ENCODE results near the gene LTBP4.
A peak's percentile ranks its signal among the peaks of the same experiment; 100 is the strongest.

LTBP4 gene

GRCh38 chr19:40599331-40599901 is 1.8 kb upstream of the LTBP4 start:
- DNase-seq (ENCODE audit: low spot score), result no peak
- TF ChIP-seq CTCF (IDR thresholded peaks at IDR 0.05; ENCODE audit: borderline replicate concordance, control extremely low read depth, extremely low read depth, insufficient read depth, missing control alignments), result no peak
- in situ Hi-C loops (cut with MboI; ENCODE audit: low sequenced_read_pairs, unreplicated experiment), result no loop called here

GRCh38 chr19:40599902-40600569 is 1.1 kb upstream of the LTBP4 start:
- TF ChIP-seq CTCF (IDR thresholded peaks at IDR 0.05; ENCODE audit: borderline replicate concordance, control extremely low read depth, extremely low read depth, insufficient read depth, missing control alignments), result no peak
- no peak for DNase-seq (ENCODE audit: low spot score)
- in situ Hi-C loops (cut with MboI; ENCODE audit: low sequenced_read_pairs, unreplicated experiment), result loop anchor here (25.0 kb wide), 1 partner anchor 288 kb away; no protein-coding TSS in a partner anchor

GRCh38 chr19:40600570-40601133 is 517 bp upstream of the LTBP4 start:
- TF ChIP-seq CTCF (IDR thresholded peaks at IDR 0.05; ENCODE audit: borderline replicate concordance, control extremely low read depth, extremely low read depth, insufficient read depth, missing control alignments), result no peak
- in situ Hi-C loops (cut with MboI; ENCODE audit: low sequenced_read_pairs, unreplicated experiment), result loop anchor here (25.0 kb wide), 1 partner anchor 288 kb away; no protein-coding TSS in a partner anchor
- DNase-seq (ENCODE audit: low spot score), result no peak

- in situ Hi-C loops (cut with MboI; ENCODE audit: low sequenced_read_pairs, unreplicated experiment), result loop anchor here (25.0 kb wide), 1 partner anchor 291 kb away; no protein-coding TSS in a partner anchor
- TF ChIP-seq CTCF (IDR thresholded peaks at IDR 0.05; ENCODE audit: borderline replicate concordance, control extremely low read depth, extremely low read depth, insufficient read depth, missing control alignments), result no peak
Measured at GRCh38 chr19:40603071-40603388, 1.9 kb downstream of the LTBP4 start.

GRCh38 chr19:40603389-40604170 is 2.4 kb downstream of the LTBP4 start:
- peak; percentile 93 for DNase-seq (ENCODE audit: low spot score)
- in situ Hi-C loops (cut with MboI; ENCODE audit: low sequenced_read_pairs, unreplicated experiment), result loop anchor here (25.0 kb wide), 1 partner anchor 291 kb away; no protein-coding TSS in a partner anchor
- no peak for TF ChIP-seq CTCF (IDR thresholded peaks at IDR 0.05; ENCODE audit: borderline replicate concordance, control extremely low read depth, extremely low read depth, insufficient read depth, missing control alignments)

More at GRCh38 chr19:40603071-40603388, 1.9 kb downstream of the LTBP4 start:
- no peak for DNase-seq (ENCODE audit: low spot score)

- no peak for TF ChIP-seq CTCF (IDR thresholded peaks at IDR 0.05; ENCODE audit: borderline replicate concordance, control extremely low read depth, extremely low read depth, insufficient read depth, missing control alignments)
- in situ Hi-C loops (cut with MboI; ENCODE audit: low sequenced_read_pairs, unreplicated experiment), result loop anchor here (25.0 kb wide), 1 partner anchor 292 kb away; no protein-coding TSS in a partner anchor
- DNase-seq (ENCODE audit: low spot score), result no peak
Measured at GRCh38 chr19:40604171-40604646, 3.0 kb downstream of the LTBP4 start.

Measured in GM13976 (cell line).